ENCODE measurements around the gene XRN1. TPM values are rescaled to one million over a fixed set of nuclear protein-coding genes. Genes with fewer than 3 reads are reported as not detected.
"Not testable (repeated sequence)": the region's sequence is repeated elsewhere in the genome, so short reads cannot be mapped to it uniquely, and the experiment has no call there.

Gene XRN1
- total and polyA plus RNA-seq, 9 donors: 7.6 to 49.9 (median 42.4) TPM

DNA sequence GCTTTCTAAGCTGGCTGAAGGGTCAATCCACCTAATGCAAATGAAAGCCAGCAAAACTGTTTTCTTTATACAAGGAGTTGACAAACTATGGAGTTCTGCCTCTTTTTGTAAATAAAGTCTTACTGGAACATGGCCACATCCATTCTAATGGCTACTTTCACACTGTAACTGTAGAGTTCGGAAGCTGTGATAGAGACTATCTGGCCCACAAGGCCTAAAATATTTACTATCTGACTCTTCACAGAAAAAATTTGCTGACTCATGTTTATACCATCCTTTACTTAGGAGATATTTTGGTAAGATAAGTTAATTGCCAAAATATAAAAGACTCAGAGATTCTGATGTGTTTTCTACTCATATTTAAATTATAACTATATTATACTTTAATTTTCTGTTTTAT, 128.7 kb downstream of the XRN1 start:
- 43 to 59% (median 55%) methylated on average over 1 of the region's 1 CpG for WGBS, 3 donors
- no peak for TF ChIP-seq POLR2A (IDR thresholded peaks at IDR 0.05)
- no peak for TF ChIP-seq CTCF (IDR thresholded peaks at IDR 0.05)
- no peak for TF ChIP-seq EP300 (IDR thresholded peaks at IDR 0.05)
- no peaks in the 10 kb centered on the region for H3K27me3 ChIP-seq
- H3K9me3 ChIP-seq: no peaks in the 10 kb centered on the region
- DNase-seq: no peak
- H3K27ac ChIP-seq: no peak overlapping the region
- intact Hi-C loops (cut with DNase I): no loop called here
- H3K4me1 ChIP-seq (ENCODE audit: insufficient read depth): no peaks in the 10 kb centered on the region
- H3K4me3 ChIP-seq: no peak overlapping the region
- no peaks in the 10 kb centered on the region for H3K36me3 ChIP-seq

DNA sequence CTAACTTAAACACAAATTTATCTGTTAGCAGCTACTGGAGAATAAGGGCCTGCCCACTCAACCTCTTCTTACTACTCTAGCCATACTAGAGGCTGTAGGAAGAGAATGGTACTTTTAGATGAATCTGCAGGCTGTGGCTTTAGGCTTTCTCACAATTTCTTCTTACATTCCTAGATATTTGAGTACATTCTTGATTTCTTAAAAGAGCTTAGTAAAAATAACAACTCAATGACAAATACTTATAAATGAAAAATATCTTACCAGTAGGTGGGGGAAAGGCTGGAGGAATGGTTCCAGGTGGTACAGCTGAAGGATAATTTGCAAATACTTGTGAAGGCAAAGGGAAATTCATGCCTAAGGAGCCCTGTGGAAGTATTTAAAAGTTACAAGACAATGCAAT, 129.5 kb downstream of the XRN1 start:
- H3K36me3 ChIP-seq: no peaks in the 10 kb centered on the region
- H3K27me3 ChIP-seq: no peaks in the 10 kb centered on the region
- TF ChIP-seq CTCF (IDR thresholded peaks at IDR 0.05) (no peak), EP300 (IDR thresholded peaks at IDR 0.05) (no peak), POLR2A (IDR thresholded peaks at IDR 0.05) (no peak)
- no peak overlapping the region for H3K27ac ChIP-seq
- DNase-seq: no peak
- H3K9me3 ChIP-seq: no peaks in the 10 kb centered on the region
- intact Hi-C loops (cut with DNase I): no loop called here
- no peaks in the 10 kb centered on the region for H3K4me1 ChIP-seq (ENCODE audit: insufficient read depth)
- no peak overlapping the region for H3K4me3 ChIP-seq

DNA sequence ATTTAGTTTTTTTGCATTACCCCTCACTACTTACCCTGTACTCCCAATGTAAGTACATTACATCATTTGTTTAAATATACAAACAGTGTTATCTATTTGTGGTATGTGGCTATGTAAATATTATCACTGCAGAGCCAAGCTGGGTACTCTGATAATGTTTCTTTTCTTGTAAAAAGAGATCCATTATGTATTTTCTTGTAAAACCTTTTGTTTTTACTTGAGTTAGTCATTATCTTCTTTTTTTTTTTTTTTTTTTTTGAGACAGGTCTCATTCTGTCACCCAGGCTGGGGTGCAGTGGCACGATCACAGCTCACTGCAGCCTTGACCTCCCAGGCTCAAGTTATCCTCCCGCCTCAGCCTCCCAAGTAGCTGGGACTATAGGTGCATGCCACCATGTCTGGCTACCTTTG, 131.9 kb downstream of the XRN1 start:
- intact Hi-C loops (cut with DNase I); H3K4me3 ChIP-seq; H3K27ac ChIP-seq; H3K4me1 ChIP-seq (ENCODE audit: insufficient read depth); H3K27me3 ChIP-seq; H3K9me3 ChIP-seq; DNase-seq; H3K36me3 ChIP-seq: not testable (repeated sequence)
- 82 to 90% (median 90%) methylated on average over 2 of the region's 2 CpGs for WGBS, 3 donors

DNA sequence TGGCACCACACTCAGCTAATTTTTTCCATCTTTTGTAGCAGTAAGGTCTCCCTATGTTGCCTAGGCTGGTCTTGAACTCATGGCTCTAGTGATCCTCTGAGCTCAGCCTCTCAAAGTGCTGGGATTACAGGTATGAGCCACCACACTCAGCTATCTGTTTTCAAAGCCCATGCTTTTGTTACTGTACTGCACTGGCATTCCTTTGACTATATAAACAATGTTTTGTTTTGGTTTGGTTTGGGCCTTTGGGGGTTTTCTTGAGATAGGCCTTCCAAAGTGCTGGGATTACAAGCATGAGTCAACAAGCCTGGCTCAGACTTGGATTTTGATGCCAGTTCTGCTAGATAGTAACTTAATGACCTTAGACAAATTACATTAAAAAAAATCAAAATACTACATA, 132.8 kb downstream of the XRN1 start:
- Histone ChIP-seq H3K4me3 (no peak overlapping the region), H3K9me3 (no peaks in the 10 kb centered on the region), H3K36me3 (no peaks in the 10 kb centered on the region), H3K27me3 (no peaks in the 10 kb centered on the region), H3K4me1 (ENCODE audit: insufficient read depth) (no peaks in the 10 kb centered on the region), H3K27ac (no peak overlapping the region)
- TF ChIP-seq EP300 (IDR thresholded peaks at IDR 0.05): no peak
- TF ChIP-seq POLR2A (IDR thresholded peaks at IDR 0.05): no peak
- no peak for TF ChIP-seq CTCF (IDR thresholded peaks at IDR 0.05)
- no peak for DNase-seq
- intact Hi-C loops (cut with DNase I): no loop called here

DNA sequence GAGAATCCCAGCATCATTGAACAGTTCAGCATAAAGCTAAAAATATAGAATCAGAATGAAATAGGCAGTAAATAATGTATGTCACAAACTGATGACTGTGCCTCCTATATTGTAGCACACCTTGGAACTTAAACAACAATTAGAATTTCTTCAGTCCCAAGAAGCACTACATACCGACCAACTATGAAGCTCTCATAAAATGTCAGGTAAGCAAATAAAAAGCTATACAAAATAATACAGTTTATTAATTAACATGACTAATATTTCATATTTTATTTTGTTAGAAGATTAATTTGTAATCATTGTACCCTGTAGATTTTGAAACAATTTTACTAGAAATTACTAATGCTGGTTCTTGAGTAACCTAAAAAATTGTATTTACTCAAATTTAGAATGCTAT, 137.4 kb downstream of the XRN1 start:
- Histone ChIP-seq H3K27me3 (no peaks in the 10 kb centered on the region), H3K36me3 (no peaks in the 10 kb centered on the region), H3K4me3 (no peak overlapping the region), H3K9me3 (no peaks in the 10 kb centered on the region), H3K27ac (no peak overlapping the region), H3K4me1 (ENCODE audit: insufficient read depth) (no peaks in the 10 kb centered on the region)
- no peak for DNase-seq
- TF ChIP-seq EP300 (IDR thresholded peaks at IDR 0.05) (no peak), POLR2A (IDR thresholded peaks at IDR 0.05) (no peak), CTCF (IDR thresholded peaks at IDR 0.05) (no peak)
- intact Hi-C loops (cut with DNase I): no loop called here
- WGBS, 3 donors: 94 to 96% (median 94%) methylated on average over 1 of the region's 1 CpG

GRCh38 chr3:142302847-142303246, 145.0 kb downstream of the XRN1 start:
- H3K36me3 ChIP-seq; H3K27ac ChIP-seq; H3K4me1 ChIP-seq (ENCODE audit: insufficient read depth); H3K4me3 ChIP-seq; DNase-seq; H3K9me3 ChIP-seq; H3K27me3 ChIP-seq; intact Hi-C loops (cut with DNase I): not testable (repeated sequence)
- 91 to 96% (median 95%) methylated on average over 3 of the region's 3 CpGs for WGBS, 3 donors
